Mesothelial cell of epicardium (in vitro differentiated cells): ENCODE results near the gene PTBP3. TPM values are rescaled to one million over a fixed set of nuclear protein-coding genes. Genes with fewer than 3 reads are reported as not detected.

Experiments used
- DNase-seq, 2 experiments: peaks; one replicate each; pipeline ENCODE4 v3.0.0; 2021; ENCODE audit warnings: low spot score in 2 of 2; ENCODE audit not compliant: unreplicated experiment in 2 of 2
- H3K27ac Mint-ChIP-seq: 2 replicates; pipeline ENCODE4 v1.8.0; 2021; ENCODE audit warnings: mixed read lengths
- H3K27me3 Mint-ChIP-seq: 2 replicates; pipeline ENCODE4 v1.8.0; 2021; ENCODE audit warnings: low read depth, mixed read lengths
- H3K36me3 Mint-ChIP-seq: 2 replicates; pipeline ENCODE4 v1.8.0; 2021; ENCODE audit warnings: mixed read lengths
- H3K4me1 Mint-ChIP-seq: 2 replicates; pipeline ENCODE4 v1.8.0; 2021; ENCODE audit warnings: mixed read lengths
- H3K4me3 Mint-ChIP-seq: 2 replicates; pipeline ENCODE4 v1.8.0; 2021; ENCODE audit warnings: mild to moderate bottlenecking, moderate library complexity, mixed read lengths
- H3K9me3 Mint-ChIP-seq: 2 replicates; pipeline ENCODE4 v1.8.0; 2021; ENCODE audit warnings: mixed read lengths
- CTCF ChIP-seq: fragments of 200-600 bp; sonication (generic); IDR thresholded peaks from one replicate; pipeline ENCODE4 v1.5.0; 2021; ENCODE audit warnings: antibody characterized with exemption; ENCODE audit not compliant: unreplicated experiment
- total RNA-seq: library from RNA; stranded (reverse); gene quantifications from 3 replicates; pipeline ENCODE4 v1.2.1, GENCODE V29; 2021

Gene PTBP3
- total RNA-seq, 1 donor from 2014 or later, result 41.6 TPM

GRCh38 chr9:112332214-112332613 lies 1.2 kb downstream of the PTBP3 start:
- no peaks in the 10 kb centered on the region for H3K9me3 Mint-ChIP-seq
- peak overlapping the region; percentile 92 for H3K4me3 Mint-ChIP-seq
- H3K27ac Mint-ChIP-seq, result peak overlapping the region; percentile 96
- no peak for DNase-seq
- no peak for TF ChIP-seq CTCF
- H3K4me1 Mint-ChIP-seq, result peaks cover 33% of the 10 kb centered on the region
- peaks cover 1% of the 10 kb centered on the region for H3K36me3 Mint-ChIP-seq
- no peaks in the 10 kb centered on the region for H3K27me3 Mint-ChIP-seq

- H3K9me3 Mint-ChIP-seq, result no peaks in the 10 kb centered on the region
- H3K27ac Mint-ChIP-seq, result peak overlapping the region; percentile 26
- no peaks in the 10 kb centered on the region for H3K27me3 Mint-ChIP-seq
- H3K4me1 Mint-ChIP-seq, result peaks cover 33% of the 10 kb centered on the region
- no peak for DNase-seq
- peaks cover 1% of the 10 kb centered on the region for H3K36me3 Mint-ChIP-seq
- TF ChIP-seq CTCF, result no peak
- H3K4me3 Mint-ChIP-seq, result peak overlapping the region; percentile 92
Observed at GRCh38 chr9:112331674-112331952, 1.8 kb downstream of the PTBP3 start.

- H3K27ac Mint-ChIP-seq, result peak overlapping the region; percentile 28
- H3K4me1 Mint-ChIP-seq, result peaks cover 40% of the 10 kb centered on the region
- H3K27me3 Mint-ChIP-seq, result no peaks in the 10 kb centered on the region
- no peak for TF ChIP-seq CTCF
- H3K9me3 Mint-ChIP-seq, result peaks cover 10% of the 10 kb centered on the region
- peaks cover 10% of the 10 kb centered on the region for H3K36me3 Mint-ChIP-seq
- no peak for DNase-seq
- H3K4me3 Mint-ChIP-seq, result no peak overlapping the region
Observed at GRCh38 chr9:112328545-112328944, 4.9 kb downstream of the PTBP3 start.

GRCh38 chr9:112327718-112328450 lies 5.5 kb downstream of the PTBP3 start:
- H3K27me3 Mint-ChIP-seq, result no peaks in the 10 kb centered on the region
- peaks cover 40% of the 10 kb centered on the region for H3K4me1 Mint-ChIP-seq
- peaks cover 15% of the 10 kb centered on the region for H3K9me3 Mint-ChIP-seq
- no peak for DNase-seq
- no peak overlapping the region for H3K4me3 Mint-ChIP-seq
- peak overlapping the region; percentile 43 for H3K27ac Mint-ChIP-seq
- H3K36me3 Mint-ChIP-seq, result peaks cover 15% of the 10 kb centered on the region
- TF ChIP-seq CTCF, result no peak

GRCh38 chr9:112326194-112326593 lies 7.2 kb downstream of the PTBP3 start:
- Mint-ChIP-seq H3K4me1 (peaks cover 26% of the 10 kb centered on the region), H3K27me3 (no peaks in the 10 kb centered on the region), H3K36me3 (peaks cover 21% of the 10 kb centered on the region), H3K27ac (peak overlapping the region; percentile 89), H3K9me3 (peaks cover 18% of the 10 kb centered on the region), H3K4me3 (no peak overlapping the region)
- DNase-seq, result no peak
- TF ChIP-seq CTCF, result no peak
